Vagina (tissue), 2 donors: ENCODE data around the gene CEBPZ.

Experiments used
- POLR2AphosphoS5 ChIP-seq, 2 donors: sonication (generic); formaldehyde crosslinking; IDR thresholded peaks; one replicate each; pipeline ENCODE4 v1.9.0; 2017; ENCODE audit warnings: antibody characterized with exemption in 2 of 2, mild to moderate bottlenecking in 2 of 2, low read depth in 1 of 2; ENCODE audit not compliant: insufficient read depth in 1 of 2
- TF ChIP-seq, protein P1 (sequence below), 3 experiments: fragments of 450-650 bp in 2 of 3; fragments of 200-600 bp in 1 of 3; sonication (generic) in 1 of 3; IDR thresholded peaks; one replicate each; pipeline ENCODE4 v1.5.1; 2017 to 2019; ENCODE audit warnings: antibody characterized with exemption in 3 of 3, mild to moderate bottlenecking in 2 of 3, moderate library complexity in 2 of 3

- TF ChIP-seq, protein P1, sequence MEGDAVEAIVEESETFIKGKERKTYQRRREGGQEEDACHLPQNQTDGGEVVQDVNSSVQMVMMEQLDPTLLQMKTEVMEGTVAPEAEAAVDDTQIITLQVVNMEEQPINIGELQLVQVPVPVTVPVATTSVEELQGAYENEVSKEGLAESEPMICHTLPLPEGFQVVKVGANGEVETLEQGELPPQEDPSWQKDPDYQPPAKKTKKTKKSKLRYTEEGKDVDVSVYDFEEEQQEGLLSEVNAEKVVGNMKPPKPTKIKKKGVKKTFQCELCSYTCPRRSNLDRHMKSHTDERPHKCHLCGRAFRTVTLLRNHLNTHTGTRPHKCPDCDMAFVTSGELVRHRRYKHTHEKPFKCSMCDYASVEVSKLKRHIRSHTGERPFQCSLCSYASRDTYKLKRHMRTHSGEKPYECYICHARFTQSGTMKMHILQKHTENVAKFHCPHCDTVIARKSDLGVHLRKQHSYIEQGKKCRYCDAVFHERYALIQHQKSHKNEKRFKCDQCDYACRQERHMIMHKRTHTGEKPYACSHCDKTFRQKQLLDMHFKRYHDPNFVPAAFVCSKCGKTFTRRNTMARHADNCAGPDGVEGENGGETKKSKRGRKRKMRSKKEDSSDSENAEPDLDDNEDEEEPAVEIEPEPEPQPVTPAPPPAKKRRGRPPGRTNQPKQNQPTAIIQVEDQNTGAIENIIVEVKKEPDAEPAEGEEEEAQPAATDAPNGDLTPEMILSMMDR (IDR thresholded peaks at IDR 0.05), result no peak
- no peak for TF ChIP-seq POLR2AphosphoS5 (IDR thresholded peaks at IDR 0.05; ENCODE audit: insufficient read depth in 1 of 2, low read depth in 1 of 2)
Observed at GRCh38 chr2:37263839-37264238, 32.4 kb upstream of the CEBPZ start.
